Measurements from ENCODE around the gene MAP7D2. TPM values are rescaled to one million over a fixed set of nuclear protein-coding genes. Genes with fewer than 3 reads are reported as not detected.

The MAP7D2 gene
- total and polyA plus RNA-seq, 9 of the 15 experiments (the other 6 are each of a cell fraction or from before 2014, with no cell fraction given), result 0.01 to 0.04 (median 0.03) TPM; not detected in 4

DNA sequence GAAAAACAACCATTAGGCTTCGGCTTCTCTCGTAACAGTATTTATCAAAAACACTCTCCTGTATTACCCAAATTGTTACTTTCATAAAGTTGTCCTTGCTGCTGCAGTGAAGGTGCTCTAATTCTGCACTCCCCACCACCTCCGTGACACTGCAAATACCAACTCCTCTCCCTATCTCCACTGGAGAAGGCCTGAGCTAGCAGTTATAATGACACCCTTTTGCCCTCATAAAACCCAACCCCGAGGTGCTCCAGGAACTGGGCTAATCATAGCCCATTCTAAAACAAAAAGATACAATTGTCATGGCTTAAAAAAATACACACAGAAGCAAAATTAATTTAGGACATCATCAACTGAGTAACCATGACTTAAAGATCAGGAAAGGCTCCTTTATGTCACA is 59.2 kb downstream of the MAP7D2 start (continued):
- TF ChIP-seq KAT8 (IDR thresholded peaks at IDR 0.05; ENCODE audit: low read depth) (no peak), NR2F6 (CRISPR knock-in tag; IDR thresholded peaks at IDR 0.05) (no peak), CHD1 (IDR thresholded peaks at IDR 0.05; ENCODE audit: low read length) (no peak), DNMT1 (IDR thresholded peaks at IDR 0.05) (no peak), ZNF830 (CRISPR knock-in tag; IDR thresholded peaks at IDR 0.05) (no peak), ZNF121 (CRISPR knock-in tag; conservative IDR thresholded peaks at IDR 0.05) (no peak), TOE1 (IDR thresholded peaks at IDR 0.05; ENCODE audit: borderline replicate concordance) (no peak), TOE1 (CRISPR knock-in tag; IDR thresholded peaks at IDR 0.05; ENCODE audit: borderline replicate concordance, low read depth) (no peak), PHB2 (IDR thresholded peaks at IDR 0.05; ENCODE audit: low read depth) (no peak), ZNF408 (CRISPR knock-in tag; IDR thresholded peaks at IDR 0.05; ENCODE audit: low read depth) (no peak), ZFPM2 (CRISPR knock-in tag; IDR thresholded peaks at IDR 0.05) (no peak)
- TF ChIP-seq, protein P1, sequence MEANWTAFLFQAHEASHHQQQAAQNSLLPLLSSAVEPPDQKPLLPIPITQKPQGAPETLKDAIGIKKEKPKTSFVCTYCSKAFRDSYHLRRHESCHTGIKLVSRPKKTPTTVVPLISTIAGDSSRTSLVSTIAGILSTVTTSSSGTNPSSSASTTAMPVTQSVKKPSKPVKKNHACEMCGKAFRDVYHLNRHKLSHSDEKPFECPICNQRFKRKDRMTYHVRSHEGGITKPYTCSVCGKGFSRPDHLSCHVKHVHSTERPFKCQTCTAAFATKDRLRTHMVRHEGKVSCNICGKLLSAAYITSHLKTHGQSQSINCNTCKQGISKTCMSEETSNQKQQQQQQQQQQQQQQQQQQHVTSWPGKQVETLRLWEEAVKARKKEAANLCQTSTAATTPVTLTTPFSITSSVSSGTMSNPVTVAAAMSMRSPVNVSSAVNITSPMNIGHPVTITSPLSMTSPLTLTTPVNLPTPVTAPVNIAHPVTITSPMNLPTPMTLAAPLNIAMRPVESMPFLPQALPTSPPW (CRISPR knock-in tag; IDR thresholded peaks at IDR 0.05), result no peak
- TF ChIP-seq, protein P2, sequence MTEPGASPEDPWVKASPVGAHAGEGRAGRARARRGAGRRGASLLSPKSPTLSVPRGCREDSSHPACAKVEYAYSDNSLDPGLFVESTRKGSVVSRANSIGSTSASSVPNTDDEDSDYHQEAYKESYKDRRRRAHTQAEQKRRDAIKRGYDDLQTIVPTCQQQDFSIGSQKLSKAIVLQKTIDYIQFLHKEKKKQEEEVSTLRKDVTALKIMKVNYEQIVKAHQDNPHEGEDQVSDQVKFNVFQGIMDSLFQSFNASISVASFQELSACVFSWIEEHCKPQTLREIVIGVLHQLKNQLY (CRISPR knock-in tag; conservative IDR thresholded peaks at IDR 0.05), result no peak
